ENCODE results near the gene SNAPC2. TPM values are rescaled to one million over a fixed set of nuclear protein-coding genes. Genes with fewer than 3 reads are reported as not detected.
A peak's percentile ranks its signal among the peaks of the same experiment; 100 is the strongest.

The SNAPC2 gene
- total and polyA plus RNA-seq, 2 of the 13 experiments (the other 11 are each of a cell fraction or from before 2014, with no cell fraction given) = 10.2 to 12.7 TPM

- TF ChIP-seq, protein P1, sequence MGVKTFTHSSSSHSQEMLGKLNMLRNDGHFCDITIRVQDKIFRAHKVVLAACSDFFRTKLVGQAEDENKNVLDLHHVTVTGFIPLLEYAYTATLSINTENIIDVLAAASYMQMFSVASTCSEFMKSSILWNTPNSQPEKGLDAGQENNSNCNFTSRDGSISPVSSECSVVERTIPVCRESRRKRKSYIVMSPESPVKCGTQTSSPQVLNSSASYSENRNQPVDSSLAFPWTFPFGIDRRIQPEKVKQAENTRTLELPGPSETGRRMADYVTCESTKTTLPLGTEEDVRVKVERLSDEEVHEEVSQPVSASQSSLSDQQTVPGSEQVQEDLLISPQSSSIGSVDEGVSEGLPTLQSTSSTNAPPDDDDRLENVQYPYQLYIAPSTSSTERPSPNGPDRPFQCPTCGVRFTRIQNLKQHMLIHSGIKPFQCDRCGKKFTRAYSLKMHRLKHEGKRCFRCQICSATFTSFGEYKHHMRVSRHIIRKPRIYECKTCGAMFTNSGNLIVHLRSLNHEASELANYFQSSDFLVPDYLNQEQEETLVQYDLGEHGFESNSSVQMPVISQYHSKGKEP (CRISPR knock-in tag; IDR thresholded peaks at IDR 0.05) = no peak
- TF ChIP-seq, protein P2, sequence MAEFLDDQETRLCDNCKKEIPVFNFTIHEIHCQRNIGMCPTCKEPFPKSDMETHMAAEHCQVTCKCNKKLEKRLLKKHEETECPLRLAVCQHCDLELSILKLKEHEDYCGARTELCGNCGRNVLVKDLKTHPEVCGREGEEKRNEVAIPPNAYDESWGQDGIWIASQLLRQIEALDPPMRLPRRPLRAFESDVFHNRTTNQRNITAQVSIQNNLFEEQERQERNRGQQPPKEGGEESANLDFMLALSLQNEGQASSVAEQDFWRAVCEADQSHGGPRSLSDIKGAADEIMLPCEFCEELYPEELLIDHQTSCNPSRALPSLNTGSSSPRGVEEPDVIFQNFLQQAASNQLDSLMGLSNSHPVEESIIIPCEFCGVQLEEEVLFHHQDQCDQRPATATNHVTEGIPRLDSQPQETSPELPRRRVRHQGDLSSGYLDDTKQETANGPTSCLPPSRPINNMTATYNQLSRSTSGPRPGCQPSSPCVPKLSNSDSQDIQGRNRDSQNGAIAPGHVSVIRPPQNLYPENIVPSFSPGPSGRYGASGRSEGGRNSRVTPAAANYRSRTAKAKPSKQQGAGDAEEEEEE (CRISPR knock-in tag; IDR thresholded peaks at IDR 0.05; ENCODE audit: borderline replicate concordance) = no peak
- no peak for TF ChIP-seq SMC3 (IDR thresholded peaks at IDR 0.05; ENCODE audit: low read length)
- no peak for TF ChIP-seq SATB2 (CRISPR knock-in tag; IDR thresholded peaks at IDR 0.05)
- TF ChIP-seq ZFP41 (CRISPR knock-in tag; IDR thresholded peaks at IDR 0.05; ENCODE audit: borderline replicate concordance) = no peak
- TF ChIP-seq MTA1 (CRISPR knock-in tag; IDR thresholded peaks at IDR 0.05; ENCODE audit: borderline replicate concordance) = 0 out of 2 replicates have a peak, but pooled peaks have one; percentile 27
- TF ChIP-seq, protein P3, sequence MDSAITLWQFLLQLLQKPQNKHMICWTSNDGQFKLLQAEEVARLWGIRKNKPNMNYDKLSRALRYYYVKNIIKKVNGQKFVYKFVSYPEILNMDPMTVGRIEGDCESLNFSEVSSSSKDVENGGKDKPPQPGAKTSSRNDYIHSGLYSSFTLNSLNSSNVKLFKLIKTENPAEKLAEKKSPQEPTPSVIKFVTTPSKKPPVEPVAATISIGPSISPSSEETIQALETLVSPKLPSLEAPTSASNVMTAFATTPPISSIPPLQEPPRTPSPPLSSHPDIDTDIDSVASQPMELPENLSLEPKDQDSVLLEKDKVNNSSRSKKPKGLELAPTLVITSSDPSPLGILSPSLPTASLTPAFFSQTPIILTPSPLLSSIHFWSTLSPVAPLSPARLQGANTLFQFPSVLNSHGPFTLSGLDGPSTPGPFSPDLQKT (CRISPR knock-in tag; IDR thresholded peaks at IDR 0.05; ENCODE audit: borderline replicate concordance) = no peak
- no peak for TF ChIP-seq DMTF1 (CRISPR knock-in tag; IDR thresholded peaks at IDR 0.05)
- no peak for TF ChIP-seq CENPBD1 (CRISPR knock-in tag; IDR thresholded peaks at IDR 0.05; ENCODE audit: borderline replicate concordance, low read depth)
- TF ChIP-seq EP300 (IDR thresholded peaks at IDR 0.05; ENCODE audit: low read depth in 2 of 2, low read length in 2 of 2) = no peak
- TF ChIP-seq EP300 (CRISPR knock-in tag; IDR thresholded peaks at IDR 0.05; ENCODE audit: borderline replicate concordance) = no peak
- TF ChIP-seq FOXA3 (CRISPR knock-in tag; IDR thresholded peaks at IDR 0.05) = no peak
- no peak for TF ChIP-seq ZNF607 (CRISPR knock-in tag; IDR thresholded peaks at IDR 0.05; ENCODE audit: borderline replicate concordance)
- TF ChIP-seq SUZ12 (IDR thresholded peaks at IDR 0.05; ENCODE audit: low read depth, low read length) = no peak
- no peak for TF ChIP-seq KMT2A (CRISPR knock-in tag; IDR thresholded peaks at IDR 0.05)
- no peak for TF ChIP-seq ZNF7 (CRISPR knock-in tag; IDR thresholded peaks at IDR 0.05)
- no peak for TF ChIP-seq ZNF674 (CRISPR knock-in tag; IDR thresholded peaks at IDR 0.05; ENCODE audit: low read depth)
- TF ChIP-seq TFE3 (CRISPR knock-in tag; IDR thresholded peaks at IDR 0.05) = no peak
- no peak for TF ChIP-seq NFKBIZ (CRISPR knock-in tag; IDR thresholded peaks at IDR 0.05)
- TF ChIP-seq ZNF430 (CRISPR knock-in tag; IDR thresholded peaks at IDR 0.05) = no peak
Observed at GRCh38 chr19:7904074-7905020, 15.8 kb upstream of the SNAPC2 start (continued).
